HCT116 (cell line): Measurements from ENCODE around the gene CYP3A5.

ENCODE experiments used
- EGR1 ChIP-seq: IDR thresholded peaks from 2 replicates; pipeline ENCODE4 v1.6.1; 2012; ENCODE audit warnings: low read depth
- SRF ChIP-seq: IDR thresholded peaks from 2 replicates; pipeline ENCODE4 v1.6.1; 2012; ENCODE audit warnings: low read depth
- TF ChIP-seq, protein P1 (sequence below), 3 experiments: fragments of 200-600 bp in 1 of 3; sonication (generic) in 1 of 3; IDR thresholded peaks in 2 of 3; conservative IDR thresholded peaks in 1 of 3; 2 replicates each; pipeline ENCODE4 v1.5.1; 2012 to 2017; ENCODE audit warnings: low read depth in 2 of 3, low read length in 2 of 3, antibody characterized with exemption in 1 of 3, borderline replicate concordance in 1 of 3, control low read depth in 1 of 3, mild to moderate bottlenecking in 1 of 3, mixed read lengths in 1 of 3, mixed run types in 1 of 3, moderate library complexity in 1 of 3; ENCODE audit not compliant: insufficient read depth in 1 of 3

DNA sequence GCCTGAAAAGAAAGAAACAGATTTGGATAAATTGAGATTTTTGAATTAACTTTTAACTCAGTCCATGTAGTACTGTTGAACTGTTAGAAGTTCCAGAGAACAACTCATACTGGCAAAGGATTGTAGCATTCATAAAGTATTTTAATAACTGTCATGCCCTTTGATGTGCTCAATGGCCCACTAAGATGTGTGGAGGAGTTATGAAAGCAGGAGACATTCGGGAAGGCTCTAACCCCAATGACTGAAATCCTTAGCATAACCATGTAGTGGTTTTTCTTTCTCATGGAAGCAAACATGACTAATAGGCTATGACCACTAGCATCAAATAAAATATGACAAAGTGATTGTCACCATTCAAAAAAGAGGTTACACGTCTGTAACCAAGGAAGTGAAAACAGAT, 29.5 kb upstream of the CYP3A5 start:
- TF ChIP-seq, protein P1, sequence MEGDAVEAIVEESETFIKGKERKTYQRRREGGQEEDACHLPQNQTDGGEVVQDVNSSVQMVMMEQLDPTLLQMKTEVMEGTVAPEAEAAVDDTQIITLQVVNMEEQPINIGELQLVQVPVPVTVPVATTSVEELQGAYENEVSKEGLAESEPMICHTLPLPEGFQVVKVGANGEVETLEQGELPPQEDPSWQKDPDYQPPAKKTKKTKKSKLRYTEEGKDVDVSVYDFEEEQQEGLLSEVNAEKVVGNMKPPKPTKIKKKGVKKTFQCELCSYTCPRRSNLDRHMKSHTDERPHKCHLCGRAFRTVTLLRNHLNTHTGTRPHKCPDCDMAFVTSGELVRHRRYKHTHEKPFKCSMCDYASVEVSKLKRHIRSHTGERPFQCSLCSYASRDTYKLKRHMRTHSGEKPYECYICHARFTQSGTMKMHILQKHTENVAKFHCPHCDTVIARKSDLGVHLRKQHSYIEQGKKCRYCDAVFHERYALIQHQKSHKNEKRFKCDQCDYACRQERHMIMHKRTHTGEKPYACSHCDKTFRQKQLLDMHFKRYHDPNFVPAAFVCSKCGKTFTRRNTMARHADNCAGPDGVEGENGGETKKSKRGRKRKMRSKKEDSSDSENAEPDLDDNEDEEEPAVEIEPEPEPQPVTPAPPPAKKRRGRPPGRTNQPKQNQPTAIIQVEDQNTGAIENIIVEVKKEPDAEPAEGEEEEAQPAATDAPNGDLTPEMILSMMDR (IDR thresholded peaks at IDR 0.05 in 2 of 3, conservative IDR thresholded peaks at IDR 0.05 in 1 of 3; ENCODE audit: borderline replicate concordance in 1 of 3, insufficient read depth in 1 of 3, low read depth in 2 of 3, low read length in 2 of 3): no peak
- no peak for TF ChIP-seq EGR1
- TF ChIP-seq SRF: no peak
